MCF 10A (cell line): Measurements from ENCODE around the gene CNOT6L. TPM values are rescaled to one million over a fixed set of nuclear protein-coding genes. Genes with fewer than 3 reads are reported as not detected.
"Not testable (repeated sequence)": the region's sequence is repeated elsewhere in the genome, so short reads cannot be mapped to it uniquely, and the experiment has no call there.

Experiments
- BruUV-seq: library from RNA; stranded (reverse); fragments of 400-500 nt; replicated peaks from 2 replicates; lab custom pipeline; 2021; lab: Mats Ljungman, UMichigan
- CTCF ChIA-PET: fragments of 300-600 bp; sonication (Branson Sonifier 250); formaldehyde crosslinking; extraction: SDS; loops from one replicate; lab custom pipeline; 2021; ENCODE audit warnings: antibody characterized with exemption, inconsistent platforms; lab: Yijun Ruan, JAX
- POLR2A ChIA-PET: fragments of 300-600, 350-650 bp; sonication (Branson Sonifier 250); formaldehyde crosslinking; extraction: SDS; loops from one replicate; lab custom pipeline; 2020; ENCODE audit warnings: antibody characterized with exemption, inconsistent platforms; lab: Yijun Ruan, JAX
- DNase-seq: peaks from one replicate; pipeline ENCODE4 v3.0.0-alpha.2; 2018; ENCODE audit not compliant: unreplicated experiment
- H3K27ac Mint-ChIP-seq: one replicate; pipeline ENCODE4 v1.8.0; 2022; ENCODE audit warnings: mild to moderate bottlenecking, low read depth, mixed read lengths; ENCODE audit not compliant: unreplicated experiment
- H3K27me3 Mint-ChIP-seq: one replicate; pipeline ENCODE4 v1.8.0; 2022; ENCODE audit warnings: mixed read lengths; ENCODE audit not compliant: insufficient read depth, unreplicated experiment
- H3K36me3 Mint-ChIP-seq: one replicate; pipeline ENCODE4 v1.8.0; 2022; ENCODE audit warnings: mild to moderate bottlenecking, moderate library complexity, mixed read lengths; ENCODE audit not compliant: insufficient read depth, unreplicated experiment
- H3K4me1 Mint-ChIP-seq: one replicate; pipeline ENCODE4 v1.8.0; 2022; ENCODE audit warnings: mixed read lengths; ENCODE audit not compliant: insufficient read depth, unreplicated experiment
- H3K4me3 Mint-ChIP-seq: one replicate; pipeline ENCODE4 v1.8.0; 2022; ENCODE audit warnings: mild to moderate bottlenecking, moderate library complexity, mixed read lengths; ENCODE audit not compliant: unreplicated experiment
- H3K9me3 Mint-ChIP-seq: one replicate; pipeline ENCODE4 v1.8.0; 2022; ENCODE audit warnings: mixed read lengths; ENCODE audit not compliant: unreplicated experiment
- CTCF ChIP-seq: fragments of 200-600 bp; IDR thresholded peaks from one replicate; pipeline ENCODE4 v1.8.0; 2022; ENCODE audit warnings: antibody characterized with exemption, mild to moderate bottlenecking; ENCODE audit not compliant: unreplicated experiment
- intact Hi-C: fragments of 100-400 bp; cut with micrococcal nuclease; formaldehyde crosslinking; loops from 2 replicates; pipeline ENCODE4 v1.14.1; 2022
- total RNA-seq: library from RNA; stranded (reverse); gene quantifications from 2 replicates; pipeline ENCODE4 v1.2.3, GENCODE V29; 2022

CNOT6L gene
- total RNA-seq, 1 experiment from 2014 or later = 47.3 TPM

- H3K4me3 Mint-ChIP-seq = no peak overlapping the region
- TF ChIP-seq CTCF = no peak
- no peak for DNase-seq
- no peaks in the 10 kb centered on the region for H3K9me3 Mint-ChIP-seq
- ChIA-PET POLR2A (interaction anchor here (1.2 kb wide), 1 partner anchor 77 kb away, joined by 3 read pairs; the partner anchor contains the start of gene MRPL1), CTCF (no interaction called here)
- H3K4me1 Mint-ChIP-seq = peaks cover 17% of the 10 kb centered on the region
- no TSS peak for BruUV-seq
- H3K27ac Mint-ChIP-seq = no peak overlapping the region
- no peaks in the 10 kb centered on the region for H3K36me3 Mint-ChIP-seq
- no peaks in the 10 kb centered on the region for H3K27me3 Mint-ChIP-seq
- intact Hi-C loops = no loop called here
Observed at GRCh38 chr4:77785669-77786068, 33.5 kb downstream of the CNOT6L start.

- no peak for TF ChIP-seq CTCF
- no peaks in the 10 kb centered on the region for H3K27me3 Mint-ChIP-seq
- no TSS peak for BruUV-seq
- peaks cover 12% of the 10 kb centered on the region for H3K4me1 Mint-ChIP-seq
- no peak overlapping the region for H3K4me3 Mint-ChIP-seq
- DNase-seq = no peak
- H3K27ac Mint-ChIP-seq = no peak overlapping the region
- ChIA-PET CTCF (interaction anchor here (0.9 kb wide), 1 partner anchor 39 kb away, joined by 3 read pairs; no protein-coding TSS in a partner anchor), POLR2A (interaction anchor here (3.0 kb wide), 1 partner anchor 11 kb away, joined by 9 read pairs; no protein-coding TSS in a partner anchor)
- intact Hi-C loops = no loop called here
- H3K36me3 Mint-ChIP-seq = no peaks in the 10 kb centered on the region
- no peaks in the 10 kb centered on the region for H3K9me3 Mint-ChIP-seq
Observed at GRCh38 chr4:77783895-77784294, 35.3 kb downstream of the CNOT6L start.

GRCh38 chr4:77782102-77782835 is 36.9 kb downstream of the CNOT6L start:
- intact Hi-C loops = no loop called here
- Mint-ChIP-seq H3K4me3 (no peak overlapping the region), H3K27ac (no peak overlapping the region), H3K27me3 (no peaks in the 10 kb centered on the region), H3K9me3 (no peaks in the 10 kb centered on the region), H3K36me3 (no peaks in the 10 kb centered on the region), H3K4me1 (peaks cover 15% of the 10 kb centered on the region)
- no peak for DNase-seq
- CTCF ChIA-PET = interaction anchor here (0.6 kb wide), 1 partner anchor 1470 kb away, joined by 3 read pairs; no protein-coding TSS in a partner anchor
- no TSS peak for BruUV-seq
- TF ChIP-seq CTCF = no peak
- POLR2A ChIA-PET = interaction anchor here (0.7 to 3.0 kb wide), 4 partner anchors 9 to 39 kb away, joined by 3 to 9 read pairs (median 3); no protein-coding TSS in a partner anchor

GRCh38 chr4:77780762-77781161 is 38.4 kb downstream of the CNOT6L start:
- POLR2A ChIA-PET = interaction anchor here (0.9 to 1.2 kb wide), 2 partner anchors 10 to 11 kb away, joined by 3 read pairs; no protein-coding TSS in a partner anchor
- CTCF ChIA-PET, H3K36me3 Mint-ChIP-seq, H3K27ac Mint-ChIP-seq, DNase-seq, BruUV-seq, H3K27me3 Mint-ChIP-seq, intact Hi-C loops, H3K4me3 Mint-ChIP-seq, H3K9me3 Mint-ChIP-seq: not testable (repeated sequence)
- H3K4me1 Mint-ChIP-seq = peaks cover 24% of the 10 kb centered on the region
